Heart left ventricle (tissue), 16 donors: ENCODE measurements around the gene FREM3. TPM values are rescaled to one million over a fixed set of nuclear protein-coding genes. Genes with fewer than 3 reads are reported as not detected.

Experiments
- ATAC-seq, 4 donors: fragments of 200-7000 bp; cut with Tn5 transposase; one replicate each; pipeline ENCODE4 v1.9.1; 2020 to 2022; ENCODE audit warnings: moderate library complexity in 4 of 4, mild to moderate bottlenecking in 3 of 4, moderate number of reproducible peaks in 1 of 4
- DNase-seq, 5 donors: peaks; one replicate each; pipeline ENCODE4 v3.0.0-alpha.2; 2020
- H3K27ac ChIP-seq, 12 donors: fragments of 200-600 bp; sonication (generic) in 4 of 12; one replicate each; pipeline versions ENCODE4 v1.5.0 to v1.8.0; 2016 to 2022; ENCODE audit warnings: mild to moderate bottlenecking in 2 of 12
- H3K27me3 ChIP-seq, 9 donors: fragments of 200-600 bp; sonication (generic) in 2 of 9; one replicate each; pipeline versions ENCODE4 v1.5.1 to v1.8.0; 2016 to 2022; ENCODE audit warnings: mild to moderate bottlenecking in 3 of 9
- H3K36me3 ChIP-seq, 9 donors: fragments of 200-600 bp; sonication (generic) in 2 of 9; one replicate each; pipeline versions ENCODE4 v1.5.0 to v1.8.0; 2018 to 2022; ENCODE audit warnings: mild to moderate bottlenecking in 2 of 9
- H3K4me1 ChIP-seq, 12 donors: fragments of 200-600 bp; sonication (generic) in 4 of 12; one replicate each; pipeline versions ENCODE4 v1.5.0 to v1.8.0; 2016 to 2022; ENCODE audit warnings: mild to moderate bottlenecking in 3 of 12
- H3K4me3 ChIP-seq, 12 donors: fragments of 200-600 bp; sonication (generic) in 4 of 12; one replicate each; pipeline versions ENCODE4 v1.5.0 to v1.8.0; 2017 to 2022; ENCODE audit warnings: mild to moderate bottlenecking in 9 of 12, moderate library complexity in 4 of 12
- H3K9me3 ChIP-seq, 12 donors: fragments of 200-600 bp; sonication (generic) in 4 of 12; one replicate each; pipeline versions ENCODE4 v1.5.0 to v1.8.0; 2016 to 2022; ENCODE audit warnings: mild to moderate bottlenecking in 1 of 12
- CTCF ChIP-seq, 12 donors: fragments of 200-600 bp; sonication (generic) in 4 of 12; IDR thresholded peaks; one replicate each; pipeline versions ENCODE4 v1.5.0 to v1.8.0; 2018 to 2022; ENCODE audit warnings: antibody characterized with exemption in 12 of 12, mild to moderate bottlenecking in 5 of 12
- POLR2A ChIP-seq, 2 donors: fragments of 450-650 bp; IDR thresholded peaks; one replicate each; pipeline ENCODE4 v1.6.1; 2017; ENCODE audit warnings: antibody characterized with exemption in 2 of 2, mild to moderate bottlenecking in 2 of 2, moderate library complexity in 2 of 2
- WGBS, 4 donors: extraction: QIAGEN DNeasy Blood & Tissue Kit in 2 of 4; methylation state at CpG; one replicate each; pipeline versions ENCODE4 v1.1.5 to v1.1.7; 2013 to 2018; 5-methylcytosine and 5-hydroxymethylcytosine counted together
- intact Hi-C, 10 donors: fragments of 100-400 bp; cut with DNase I; formaldehyde crosslinking; loops; one replicate each; pipeline versions ENCODE4 v1.11.1 to v1.14.2; 2022
- polyA plus RNA-seq, 2 donors: library from polyadenylated mRNA; stranded (reverse); fragments of 200-250 nt; gene quantifications; one replicate each; pipeline ENCODE4 v1.2.3, GENCODE V29; 2013
- total RNA-seq, 9 donors: library from RNA; depleted of rRNA in 2 of 9; stranded (reverse); fragments of >200 nt in 2 of 9; fragmentation: NEBNext Ultra II Directional in 3 of 9; extraction: Animal tissue kit (Norgen Biotek cat#: 25700) in 3 of 9; gene quantifications; one replicate each; pipeline versions ENCODE4 v1.1.0 to v1.2.4, GENCODE V29; 2016 to 2023
- donor health status: ischemic (EF 13 %, LVEDD 7.1; RV severe dilation, severe dysfunction).
- donor health status: healthy with polysubstance abuse.
- donor health status: DM: no; HTN: yes; CAD: no.
- donor health status: DM: no; HTN: no; CAD: no.
- donor health status: ischemic (EF 25% LVEDD 6.9; RV normal size, moderate dysfunction).
- donor health status: ischemic (EF 25% LVEDD 5.7; RV mildly dilated, moderate dysfunction).
- donor health status: healthy.
- donor health status: DM: yes; HTN: yes; CAD: no.
- donor health status: ischemic (EF 35%, LVEDD 5.7; RV mildly dilated, moderate dysfunction).
- donor health status: nonischemic (EF 11% LVEDD 7.7; RV severe dilation, severe dysfunction).
- donor health status: DM: yes; HTN: yes; CAD: no.
- donor health status: PGD.
- donor health status: ischemic (EF 29% LVEDD 5.4; RV normal size, mild dysfunction).
- donor health status: nonischemic (EF 23%, LVEDD 6.1; RV moderate dilation, normal function).

FREM3 gene
- total and polyA plus RNA-seq, 11 donors = 0.01 to 0.13 TPM; not detected in 9

- no peak for ATAC-seq
- Histone ChIP-seq H3K27me3 (no peaks in the 10 kb centered on the region), H3K27ac (no peak overlapping the region), H3K9me3 (no peaks in the 10 kb centered on the region), H3K4me1 (peaks cover 0 to 19% (median 3%) of the 10 kb centered on the region in 12 donors), H3K4me3 (no peak overlapping the region), H3K36me3 (peaks cover 0 to 63% (median 45%) of the 10 kb centered on the region in 9 donors)
- no peak for TF ChIP-seq CTCF (IDR thresholded peaks at IDR 0.05)
- TF ChIP-seq POLR2A (IDR thresholded peaks at IDR 0.05) = no peak
- no peak for DNase-seq
- intact Hi-C loops = loop anchor here in 1 of 10 donors (5.0 kb wide), 1 partner anchor 467 kb away; no protein-coding TSS in a partner anchor
- 83 to 93% (median 85%) methylated on average over 5 of the region's 5 CpGs for WGBS, 4 donors
These were observed 144.8 kb downstream of the FREM3 start for GRCh38 chr4:143555676-143556075.

GRCh38 chr4:143554728-143555597, 145.5 kb downstream of the FREM3 start:
- whole genome bisulfite sequencing, 4 donors = 68 to 71% (median 69%) methylated on average over 4 of the region's 4 CpGs
- Histone ChIP-seq H3K4me1 (peaks cover 0 to 19% (median 3%) of the 10 kb centered on the region in 12 donors), H3K27me3 (no peaks in the 10 kb centered on the region), H3K9me3 (no peaks in the 10 kb centered on the region), H3K4me3 (no peak overlapping the region), H3K27ac (no peak overlapping the region), H3K36me3 (peaks cover 0 to 70% (median 52%) of the 10 kb centered on the region in 9 donors)
- DNase-seq = no peak
- no peak for ATAC-seq
- TF ChIP-seq CTCF (IDR thresholded peaks at IDR 0.05) (no peak), POLR2A (IDR thresholded peaks at IDR 0.05) (no peak)
- intact Hi-C loops = loop anchor here in 1 of 10 donors (5.0 kb wide), 1 partner anchor 467 kb away; no protein-coding TSS in a partner anchor

DNA sequence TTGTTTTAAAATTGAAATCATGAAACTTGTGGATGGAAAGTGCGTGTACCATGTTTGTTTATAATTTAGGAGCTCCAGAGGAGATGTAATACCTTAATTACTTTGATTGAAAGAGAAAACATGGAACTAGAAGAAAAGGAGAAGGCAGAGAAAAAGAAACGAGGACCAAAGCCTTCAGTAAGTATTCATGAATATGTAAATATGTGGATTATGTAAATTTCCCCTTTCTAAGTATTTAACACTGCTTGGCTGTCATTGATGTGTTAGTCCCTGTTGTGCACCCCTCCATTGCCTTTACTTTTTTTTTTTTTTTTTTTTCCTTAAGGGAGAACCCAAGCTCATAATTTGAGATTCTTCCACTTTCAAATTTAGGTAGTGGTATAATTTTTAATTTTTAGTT, 150.5 kb downstream of the FREM3 start:
- no peak for DNase-seq
- H3K27me3 ChIP-seq = no peaks in the 10 kb centered on the region
- H3K4me1 ChIP-seq = peaks cover 0 to 7% (median 0%) of the 10 kb centered on the region in 12 donors
- H3K9me3 ChIP-seq = no peaks in the 10 kb centered on the region
- H3K36me3 ChIP-seq = peaks cover 7 to 100% (median 97%) of the 10 kb centered on the region in 9 donors
- H3K4me3 ChIP-seq = no peak overlapping the region
- 84 to 94% (median 89%) methylated on average over 2 of the region's 2 CpGs for WGBS, 4 donors
- H3K27ac ChIP-seq = no peak overlapping the region
- TF ChIP-seq POLR2A (IDR thresholded peaks at IDR 0.05) = no peak
- no peak for TF ChIP-seq CTCF (IDR thresholded peaks at IDR 0.05)
- ATAC-seq = no peak
- intact Hi-C loops = no loop called here

GRCh38 chr4:143539670-143540023, 160.8 kb downstream of the FREM3 start:
- H3K9me3 ChIP-seq = no peaks in the 10 kb centered on the region
- intact Hi-C loops = no loop called here
- no peak overlapping the region for H3K27ac ChIP-seq
- ATAC-seq (no peak), DNase-seq (no peak)
- H3K36me3 ChIP-seq = peaks cover 0 to 100% (median 98%) of the 10 kb centered on the region in 9 donors
- no peaks in the 10 kb centered on the region for H3K4me1 ChIP-seq
- no peaks in the 10 kb centered on the region for H3K27me3 ChIP-seq
- 96 to 100% (median 99%) methylated on average over 3 of the region's 3 CpGs for WGBS, 4 donors
- no peak for TF ChIP-seq POLR2A (IDR thresholded peaks at IDR 0.05)
- TF ChIP-seq CTCF (IDR thresholded peaks at IDR 0.05) = no peak
- no peak overlapping the region for H3K4me3 ChIP-seq
